ENCODE results near the gene PDAP1. TPM values are rescaled to one million over a fixed set of nuclear protein-coding genes. Genes with fewer than 3 reads are reported as not detected.

The PDAP1 gene
- total and polyA plus RNA-seq, 12 donors = 71.4 to 312 (median 97.6) TPM

DNA sequence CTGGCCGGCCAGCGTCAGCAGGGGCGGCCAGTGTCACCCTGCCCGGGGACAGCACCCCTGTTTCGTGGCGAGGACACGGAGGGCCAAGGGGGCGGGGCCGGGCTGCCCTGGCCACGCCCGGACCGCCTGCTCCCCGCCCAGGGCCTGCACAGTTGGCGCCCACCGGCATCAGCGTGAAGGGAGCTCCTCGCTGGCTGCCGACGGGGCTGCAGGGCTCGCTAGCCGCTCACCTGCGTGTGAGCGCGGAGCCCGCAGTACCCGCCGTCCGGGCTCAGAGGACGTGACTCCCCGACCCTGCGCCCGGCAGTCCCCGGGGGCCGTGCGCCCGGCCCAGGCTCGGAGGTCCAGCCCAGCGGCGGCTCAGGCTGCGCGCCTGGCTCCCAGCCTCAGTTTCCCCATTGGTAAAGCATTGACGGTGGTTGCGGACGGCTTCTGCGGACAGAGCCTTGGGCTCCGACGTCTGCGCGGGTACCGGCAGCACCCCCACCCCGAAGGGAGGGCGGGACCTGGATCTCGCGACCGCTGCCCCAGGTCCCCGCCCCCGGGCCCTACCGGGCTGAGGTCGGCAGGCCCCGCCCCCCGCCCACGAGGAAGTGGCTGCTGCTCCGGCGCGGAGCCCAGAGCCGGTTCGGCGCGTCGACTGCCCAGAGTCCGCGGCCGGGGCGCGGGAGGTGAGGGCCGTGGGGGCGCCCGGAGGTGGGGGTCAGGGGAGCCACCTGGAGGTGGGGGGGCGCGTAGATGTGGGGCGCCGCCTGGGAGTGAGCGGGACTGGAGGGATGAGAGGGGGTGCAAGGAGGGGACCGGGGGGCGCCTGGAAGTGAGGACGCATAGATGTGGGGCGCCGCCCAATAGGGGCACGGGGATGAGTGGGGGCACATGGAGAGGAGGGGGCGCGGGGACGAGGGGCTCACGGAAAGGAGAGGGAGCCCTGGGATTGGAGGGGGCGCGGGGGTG, 34.0 kb downstream of the PDAP1 start, which contains the start of gene ARPC1B:
Gene ARPC1B (plus strand): TSS at position 620 of the 954 bp plus-strand sequence. CDS start 10,985 bp downstream, outside the sequence.
- H3K27ac ChIP-seq = peak within 1 kb of the TSS; percentile 91 to 98 (median 97)
- ATAC-seq (peak; percentile 59 to 86 (median 78)), DNase-seq (peak; percentile 83 to 84)
- intact Hi-C loops (cut with DNase I) = loop anchor here in 4 of 10 donors (1.0 to 10.0 kb wide), 5 partner anchors 33 to 130 kb away; partner anchors contain the start of genes BUD31 (in 3 of the 4), PDAP1 (in 3 of the 4), ZKSCAN5 (in 1 of the 4) and ZNF394 (in 1 of the 4)
- TF ChIP-seq, protein P1, sequence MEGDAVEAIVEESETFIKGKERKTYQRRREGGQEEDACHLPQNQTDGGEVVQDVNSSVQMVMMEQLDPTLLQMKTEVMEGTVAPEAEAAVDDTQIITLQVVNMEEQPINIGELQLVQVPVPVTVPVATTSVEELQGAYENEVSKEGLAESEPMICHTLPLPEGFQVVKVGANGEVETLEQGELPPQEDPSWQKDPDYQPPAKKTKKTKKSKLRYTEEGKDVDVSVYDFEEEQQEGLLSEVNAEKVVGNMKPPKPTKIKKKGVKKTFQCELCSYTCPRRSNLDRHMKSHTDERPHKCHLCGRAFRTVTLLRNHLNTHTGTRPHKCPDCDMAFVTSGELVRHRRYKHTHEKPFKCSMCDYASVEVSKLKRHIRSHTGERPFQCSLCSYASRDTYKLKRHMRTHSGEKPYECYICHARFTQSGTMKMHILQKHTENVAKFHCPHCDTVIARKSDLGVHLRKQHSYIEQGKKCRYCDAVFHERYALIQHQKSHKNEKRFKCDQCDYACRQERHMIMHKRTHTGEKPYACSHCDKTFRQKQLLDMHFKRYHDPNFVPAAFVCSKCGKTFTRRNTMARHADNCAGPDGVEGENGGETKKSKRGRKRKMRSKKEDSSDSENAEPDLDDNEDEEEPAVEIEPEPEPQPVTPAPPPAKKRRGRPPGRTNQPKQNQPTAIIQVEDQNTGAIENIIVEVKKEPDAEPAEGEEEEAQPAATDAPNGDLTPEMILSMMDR (IDR thresholded peaks at IDR 0.05) = no peak
- H3K36me3 ChIP-seq = peaks cover 0 to 33% (median 0%) of the 10 kb centered on the region in 9 donors
- H3K4me1 ChIP-seq = peaks cover 0 to 57% (median 34%) of the 10 kb centered on the region in 9 donors
- H3K4me3 ChIP-seq = peak within 1 kb of the TSS; percentile 75 to 97 (median 90)
- H3K9me3 ChIP-seq = no peaks in the 10 kb centered on the region
- no peaks in the 10 kb centered on the region for H3K27me3 ChIP-seq
- WGBS, 2 donors = 3 to 4% methylated on average over 74 to 95 of the region's 95 CpGs

- intact Hi-C loops (cut with DNase I) = loop anchor here in 4 of 10 donors (1.0 to 10.0 kb wide), 5 partner anchors 34 to 131 kb away; partner anchors contain the start of genes BUD31 (in 3 of the 4), PDAP1 (in 3 of the 4), ZKSCAN5 (in 1 of the 4) and ZNF394 (in 1 of the 4)
- H3K27ac ChIP-seq = peak overlapping the region in 9 of 10 donors; percentile 91 to 98 (median 97)
- H3K36me3 ChIP-seq = peaks cover 0 to 35% (median 8%) of the 10 kb centered on the region in 9 donors
- H3K4me3 ChIP-seq = peak overlapping the region; percentile 75 to 97 (median 90)
- H3K9me3 ChIP-seq = no peaks in the 10 kb centered on the region
- 89 to 90% methylated on average over 41 of the region's 41 CpGs for WGBS, 2 donors
- DNase-seq (peak in 1 of 2 donors; percentile 24), ATAC-seq (no peak)
- no peaks in the 10 kb centered on the region for H3K27me3 ChIP-seq
- peaks cover 0 to 47% (median 24%) of the 10 kb centered on the region in 9 donors for H3K4me1 ChIP-seq
- TF ChIP-seq, protein P1 (IDR thresholded peaks at IDR 0.05) = no peak
These were observed 35.0 kb downstream of the PDAP1 start for GRCh38 chr7:99373091-99374066.

GRCh38 chr7:99372275-99373090, 35.9 kb downstream of the PDAP1 start:
- WGBS, 2 donors = 40 to 53% methylated on average over 21 of the region's 21 CpGs
- Histone ChIP-seq H3K27ac (peak overlapping the region in 8 of 10 donors; percentile 16 to 62 (median 45)), H3K9me3 (no peaks in the 10 kb centered on the region), H3K27me3 (no peaks in the 10 kb centered on the region), H3K4me3 (peak overlapping the region in 1 of 10 donors; percentile 0), H3K36me3 (peaks cover 0 to 34% (median 8%) of the 10 kb centered on the region in 9 donors), H3K4me1 (peaks cover 0 to 38% (median 21%) of the 10 kb centered on the region in 9 donors)
- TF ChIP-seq, protein P1 (IDR thresholded peaks at IDR 0.05) = no peak
- DNase-seq (no peak), ATAC-seq (peak in 3 of 8 donors; percentile 7 to 36 (median 24))
- intact Hi-C loops (cut with DNase I) = loop anchor here in 2 of 10 donors (5.0 to 10.0 kb wide), 3 partner anchors 35 to 132 kb away; partner anchors contain the start of genes BUD31 (in 1 of the 2), PDAP1 (in 1 of the 2), ZKSCAN5 (in 1 of the 2) and ZNF394 (in 1 of the 2)
